Body of pancreas (tissue), 4 donors: ENCODE results near the gene KCNC1. TPM values are rescaled to one million over a fixed set of nuclear protein-coding genes. Genes with fewer than 3 reads are reported as not detected.

Source experiments
- ATAC-seq: fragments of 150-250 bp; one replicate; pipeline ENCODE4 v1.9.1; 2016
- DNase-seq, 4 donors: peaks; one replicate each; pipeline ENCODE4 v3.0.0-alpha.2; 2019
- H3K27ac ChIP-seq, 4 donors: fragments of 200-600 bp; sonication (generic); 1 replicate in 3 of 4; 2 replicates in 1 of 4; pipeline versions ENCODE4 v1.5.1 to v1.6.1; 2016 to 2019; ENCODE audit warnings: mild to moderate bottlenecking in 1 of 4, mixed read lengths in 1 of 4, moderate library complexity in 1 of 4
- H3K27me3 ChIP-seq, 2 donors: fragments of 200-600 bp; sonication (generic); one replicate each; pipeline ENCODE4 v1.6.0; 2016; ENCODE audit warnings: mild to moderate bottlenecking in 1 of 2
- H3K36me3 ChIP-seq, 2 donors: fragments of 200-600 bp; sonication (generic); replicated peaks in 1 of 2; 2 replicates each; pipeline ENCODE4 v1.5.1; 2016; ENCODE audit warnings: low read depth in 2 of 2; ENCODE audit not compliant: insufficient read depth in 1 of 2
- H3K4me1 ChIP-seq: fragments of 200-600 bp; sonication (generic); one replicate; pipeline ENCODE4 v1.6.0; 2016
- H3K4me3 ChIP-seq, 2 donors: fragments of 200-600 bp; sonication (generic); 1 replicate in 1 of 2; 2 replicates in 1 of 2; pipeline ENCODE4 v1.5.1; 2016 to 2019
- H3K9me3 ChIP-seq, 3 donors: fragments of 200-600 bp; sonication (generic); 1 replicate in 2 of 3; 2 replicates in 1 of 3; pipeline ENCODE4 v1.5.1; 2016
- CTCF ChIP-seq, 7 experiments: fragments of 450-650 bp in 4 of 7; fragments of 200-600 bp in 3 of 7; sonication (generic) in 3 of 7; IDR thresholded peaks; one replicate each; pipeline ENCODE4 v1.5.1; 2016 to 2019; ENCODE audit warnings: antibody characterized with exemption in 7 of 7
- POLR2A ChIP-seq, 3 donors: fragments of 450-650 bp; IDR thresholded peaks; one replicate each; pipeline ENCODE4 v1.6.1; 2016; ENCODE audit warnings: antibody characterized with exemption in 3 of 3, mild to moderate bottlenecking in 2 of 3
- WGBS, 2 donors: methylation state at CpG; one replicate each; pipeline ENCODE4 v1.1.5; 2017; 5-methylcytosine and 5-hydroxymethylcytosine counted together
- intact Hi-C: fragments of 100-400 bp; cut with DNase I; formaldehyde crosslinking; loops from one replicate; pipeline ENCODE4 v1.15.1; 2023
- total RNA-seq, 2 donors: library from RNA; depleted of rRNA; stranded (reverse); fragments of >200 nt; gene quantifications; one replicate each; pipeline ENCODE4 v1.1.0, GENCODE V29; 2016

Gene KCNC1
- total RNA-seq, 2 donors from 2014 or later, result 0.26 TPM; not detected in 1

DNA sequence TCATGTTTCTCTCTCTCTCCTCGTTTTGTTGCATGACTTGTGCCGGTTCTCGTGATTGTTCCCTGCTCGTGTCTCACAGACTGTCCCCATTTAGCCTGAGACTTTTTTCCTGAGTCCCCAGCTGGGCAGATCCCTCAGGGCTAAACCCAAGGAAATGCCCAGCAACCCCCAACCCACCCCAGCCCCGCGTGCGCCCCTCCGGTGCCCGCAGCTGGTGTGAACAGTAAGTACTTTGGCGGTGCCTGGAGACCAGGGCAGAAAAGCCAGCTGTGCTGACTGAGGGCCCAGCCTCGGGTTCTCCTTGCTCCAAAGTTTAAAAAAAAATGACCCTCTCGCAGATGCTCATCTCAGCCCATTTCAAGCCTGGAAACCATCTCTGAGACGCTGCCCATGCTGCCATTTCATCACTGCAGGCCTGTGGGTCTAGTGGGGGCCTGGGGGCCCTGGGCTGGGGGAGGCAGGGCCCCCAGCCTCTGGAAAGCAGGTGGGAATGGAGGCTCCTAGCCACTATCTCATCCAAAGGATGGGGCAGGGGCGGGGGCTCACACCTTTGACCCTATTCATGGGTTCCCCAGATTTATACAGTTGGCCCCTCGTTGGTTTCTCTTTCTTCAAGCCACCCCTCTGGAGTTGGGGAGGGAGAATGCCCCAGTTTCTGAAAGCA is 41.8 kb downstream of the KCNC1 start:
- no peak overlapping the region for H3K4me3 ChIP-seq
- no peak for TF ChIP-seq POLR2A (IDR thresholded peaks at IDR 0.05)
- TF ChIP-seq CTCF (IDR thresholded peaks at IDR 0.05), result no peak
- H3K9me3 ChIP-seq, result no peaks in the 10 kb centered on the region
- intact Hi-C loops, result no loop called here
- DNase-seq, result peak in 2 of 4 donors; percentile 14 to 24
- no peak for ATAC-seq
- H3K27me3 ChIP-seq, result no peaks in the 10 kb centered on the region
- H3K36me3 ChIP-seq, result no peaks in the 10 kb centered on the region
- no peaks in the 10 kb centered on the region for H3K4me1 ChIP-seq
- no peak overlapping the region for H3K27ac ChIP-seq
- 73 to 74% methylated on average over 14 to 15 of the region's 15 CpGs for WGBS, 2 donors

DNA sequence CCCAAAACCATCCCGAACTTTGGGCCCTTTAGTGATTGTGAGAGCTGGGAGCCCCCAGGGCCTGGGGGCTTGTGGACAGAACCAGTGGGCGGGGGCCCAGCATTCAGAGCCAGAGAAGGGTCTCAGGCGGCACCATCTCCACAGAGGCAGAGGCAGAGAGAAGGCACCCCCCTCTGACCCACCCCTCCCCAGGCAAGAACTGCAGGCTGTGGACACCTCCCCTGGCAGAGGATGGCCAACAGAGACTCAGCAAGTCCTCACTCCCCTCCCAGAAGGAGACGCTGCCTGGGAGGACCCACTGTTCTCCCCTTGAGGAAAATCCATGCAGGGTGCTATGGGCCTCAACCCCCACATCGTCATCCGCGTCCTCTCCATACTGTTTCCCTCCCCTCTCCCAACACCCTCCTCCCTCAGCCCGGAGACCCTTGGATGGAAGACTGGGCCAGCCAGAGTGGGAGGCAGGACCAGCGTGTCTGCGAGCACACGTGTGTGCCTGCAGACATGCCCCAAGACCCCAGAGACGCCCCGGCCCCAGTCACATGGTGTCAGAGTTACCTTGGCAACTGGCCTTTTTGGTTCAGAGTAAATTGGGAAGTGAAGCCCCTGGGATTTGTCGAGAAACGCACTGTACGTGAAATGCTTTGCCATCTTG is 42.6 kb downstream of the KCNC1 start:
- Histone ChIP-seq H3K27ac (no peak overlapping the region), H3K4me1 (no peaks in the 10 kb centered on the region), H3K4me3 (no peak overlapping the region), H3K36me3 (no peaks in the 10 kb centered on the region), H3K27me3 (no peaks in the 10 kb centered on the region), H3K9me3 (no peaks in the 10 kb centered on the region)
- 81 to 89% methylated on average over 13 to 16 of the region's 16 CpGs for WGBS, 2 donors
- ATAC-seq, result no peak
- no peak for DNase-seq
- TF ChIP-seq CTCF (IDR thresholded peaks at IDR 0.05), result no peak
- no peak for TF ChIP-seq POLR2A (IDR thresholded peaks at IDR 0.05)
- intact Hi-C loops, result no loop called here

GRCh38 chr11:17777738-17778091 is 43.1 kb downstream of the KCNC1 start:
- DNase-seq (no peak), ATAC-seq (no peak)
- Histone ChIP-seq H3K27ac (no peak overlapping the region), H3K27me3 (no peaks in the 10 kb centered on the region), H3K4me3 (no peak overlapping the region), H3K4me1 (no peaks in the 10 kb centered on the region), H3K36me3 (no peaks in the 10 kb centered on the region), H3K9me3 (no peaks in the 10 kb centered on the region)
- WGBS, 2 donors, result 81 to 82% methylated on average over 13 of the region's 13 CpGs
- TF ChIP-seq POLR2A (IDR thresholded peaks at IDR 0.05) (no peak), CTCF (IDR thresholded peaks at IDR 0.05) (no peak)
- intact Hi-C loops, result no loop called here

DNA sequence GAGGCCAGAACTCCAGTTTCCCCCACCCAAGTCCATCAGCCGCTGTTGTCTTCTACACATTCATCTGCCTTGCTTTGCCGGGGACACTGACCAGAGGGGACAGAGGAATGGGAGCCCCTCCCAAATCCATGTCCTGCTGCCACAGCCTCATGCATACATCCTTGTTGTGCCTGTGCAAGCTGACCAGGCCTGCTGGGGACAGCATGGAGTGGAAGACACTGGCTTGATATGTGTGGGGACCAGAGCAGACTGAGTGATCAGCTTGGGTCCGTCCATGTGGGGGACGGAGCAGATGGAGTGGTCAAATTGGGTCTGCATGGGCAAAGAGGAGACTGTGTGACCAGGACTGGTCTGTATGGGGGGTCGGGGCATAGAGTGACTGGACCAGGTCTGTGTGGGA is 43.8 kb downstream of the KCNC1 start:
- intact Hi-C loops, result no loop called here
- TF ChIP-seq CTCF (IDR thresholded peaks at IDR 0.05), result no peak
- TF ChIP-seq POLR2A (IDR thresholded peaks at IDR 0.05), result no peak
- H3K9me3 ChIP-seq, result no peaks in the 10 kb centered on the region
- H3K27ac ChIP-seq, result no peak overlapping the region
- H3K4me1 ChIP-seq, result no peaks in the 10 kb centered on the region
- no peak for ATAC-seq
- H3K36me3 ChIP-seq, result no peaks in the 10 kb centered on the region
- H3K27me3 ChIP-seq, result no peaks in the 10 kb centered on the region
- DNase-seq, result no peak
- 77 to 97% methylated on average over 3 to 5 of the region's 5 CpGs for WGBS, 2 donors
- H3K4me3 ChIP-seq, result no peak overlapping the region
